Stimulated activated CD4-positive, alpha-beta T cell treated with anti-CD3 and anti-CD28 coated beads, TNF-alpha, amount 100 ng/mL, for 4 hours (primary cell): ENCODE results near the gene RDH8.
A peak's percentile ranks its signal among the peaks of the same experiment; 100 is the strongest.
"Not testable (repeated sequence)": the region's sequence is repeated elsewhere in the genome, so short reads cannot be mapped to it uniquely, and the experiment has no call there.

ENCODE experiments used
- DNase-seq, 3 experiments: peaks; one replicate each; pipeline ENCODE4 v3.0.0-alpha.2; 2020; ENCODE audit warnings: low read depth in 3 of 3

The RDH8 gene

DNA sequence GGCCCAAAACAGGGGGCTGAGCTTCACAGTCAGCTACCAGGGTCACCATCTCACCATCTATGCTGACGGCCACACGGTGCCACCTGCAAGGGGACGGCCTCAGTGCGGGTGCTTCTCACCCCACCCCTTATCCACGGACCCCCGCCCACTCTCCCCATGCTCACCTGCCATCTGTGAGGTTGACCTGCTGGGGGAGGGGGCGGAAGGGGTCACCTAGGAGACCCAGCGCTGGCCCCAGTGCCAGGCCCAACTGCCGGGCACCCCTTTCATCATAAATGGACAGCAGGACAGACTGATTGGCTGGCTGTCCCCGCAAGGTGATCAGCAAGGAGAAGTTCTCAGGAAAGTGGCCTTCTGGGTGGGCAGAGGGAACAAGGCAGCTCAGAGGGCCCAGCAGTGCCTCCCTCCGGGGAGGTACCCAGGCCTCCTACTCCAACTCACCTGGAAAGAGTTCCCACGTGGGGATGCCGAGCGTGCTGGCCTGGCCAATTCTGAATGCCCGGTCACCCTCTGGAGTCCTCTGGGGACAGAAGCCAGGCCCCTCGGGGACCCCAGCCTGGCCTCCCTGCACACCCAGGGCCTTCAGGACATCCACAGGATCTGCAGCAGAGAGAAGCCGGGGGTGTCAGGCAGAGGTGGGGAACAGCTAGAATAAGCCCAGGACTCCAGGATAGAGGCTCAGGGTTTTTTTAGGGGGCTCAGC, 7.5 kb upstream of the RDH8 start:
- no peak for DNase-seq

DNA sequence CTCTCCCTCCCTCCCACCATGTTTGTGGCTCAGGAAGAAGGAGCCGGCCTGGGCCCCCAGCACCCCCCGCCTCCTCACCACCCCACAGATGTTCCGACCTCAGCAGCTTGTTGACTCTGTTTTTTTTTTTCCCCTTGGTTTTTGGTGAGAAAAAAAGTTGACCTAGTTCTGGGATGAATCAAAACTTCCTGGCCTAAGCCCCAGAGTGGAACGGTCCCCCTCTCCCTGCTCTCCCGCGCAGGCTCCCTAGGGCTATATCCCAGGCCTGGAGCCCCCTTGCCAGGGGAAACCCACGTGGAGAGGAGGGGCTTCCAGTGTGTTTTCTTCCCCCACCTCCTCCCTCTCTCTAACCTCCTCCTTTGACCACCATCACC, 7.0 kb upstream of the RDH8 start:
- no peak for DNase-seq

DNA sequence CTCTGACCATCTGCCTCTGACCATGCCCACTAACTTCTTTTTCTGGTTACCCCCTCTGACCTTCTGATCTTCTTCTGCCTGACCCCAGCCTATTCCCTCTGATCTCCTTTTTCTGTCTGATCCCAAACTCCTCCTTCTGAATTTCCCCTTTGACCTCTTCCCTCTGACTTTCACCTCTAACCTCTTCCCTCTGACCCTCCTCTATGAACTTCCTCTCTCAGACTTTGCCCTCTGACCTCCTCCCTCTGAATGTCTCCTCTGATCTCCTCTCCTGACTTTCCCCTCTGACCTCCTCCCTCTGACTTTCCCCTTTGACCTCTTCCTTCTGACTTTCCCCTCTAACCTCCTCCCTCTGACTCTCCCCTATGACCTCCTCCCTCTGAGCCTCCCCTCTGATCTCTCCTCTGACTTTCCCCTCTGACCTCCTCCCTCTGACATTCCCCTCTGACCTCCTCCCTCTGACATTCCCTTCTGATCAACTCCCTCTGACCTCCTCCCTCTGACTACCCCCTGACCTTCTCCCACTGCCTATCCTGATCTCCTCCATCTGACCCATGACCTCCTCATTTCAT, 6.4 kb upstream of the RDH8 start:
- no peak for DNase-seq

DNA sequence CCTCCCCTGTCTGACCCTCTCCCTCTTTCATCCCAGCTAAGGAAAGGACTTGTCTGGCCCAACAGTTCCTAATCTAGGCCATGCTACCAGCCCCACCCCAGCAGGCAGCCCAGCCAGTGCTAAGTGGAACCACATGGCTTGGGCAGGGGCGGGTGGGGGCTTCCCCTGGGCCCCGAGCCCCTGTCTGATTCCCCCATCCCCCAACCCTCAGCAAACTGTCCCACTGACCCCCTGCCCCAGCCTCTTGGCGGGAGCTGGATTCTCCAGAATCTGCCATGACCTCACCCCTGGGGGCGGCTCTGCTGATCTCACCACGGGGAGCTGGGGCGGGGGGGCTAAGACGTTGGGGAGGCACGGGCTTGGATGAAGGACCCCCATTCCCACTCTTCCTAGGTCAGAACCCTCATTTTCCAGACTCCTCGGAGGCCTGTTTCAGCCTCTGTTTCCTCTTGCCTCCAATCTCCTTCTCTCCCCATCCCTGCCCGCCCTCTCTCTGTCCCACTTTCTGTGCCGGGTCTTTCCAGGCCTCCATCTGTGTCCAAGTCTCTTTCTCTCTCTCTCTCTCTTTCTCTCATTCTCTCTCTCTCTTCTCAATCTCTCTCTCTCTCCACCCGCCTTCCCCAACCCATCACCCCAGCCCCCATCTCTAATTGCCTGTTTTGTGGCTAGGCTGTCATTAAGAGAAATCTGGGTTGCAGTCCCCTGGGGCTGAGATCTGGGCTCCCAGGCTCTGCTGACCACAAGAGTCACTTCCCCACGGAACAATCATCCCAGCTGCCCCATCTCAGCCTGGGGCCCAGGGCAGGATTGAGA, 5.7 kb upstream of the RDH8 start:
- no peak for DNase-seq

DNA sequence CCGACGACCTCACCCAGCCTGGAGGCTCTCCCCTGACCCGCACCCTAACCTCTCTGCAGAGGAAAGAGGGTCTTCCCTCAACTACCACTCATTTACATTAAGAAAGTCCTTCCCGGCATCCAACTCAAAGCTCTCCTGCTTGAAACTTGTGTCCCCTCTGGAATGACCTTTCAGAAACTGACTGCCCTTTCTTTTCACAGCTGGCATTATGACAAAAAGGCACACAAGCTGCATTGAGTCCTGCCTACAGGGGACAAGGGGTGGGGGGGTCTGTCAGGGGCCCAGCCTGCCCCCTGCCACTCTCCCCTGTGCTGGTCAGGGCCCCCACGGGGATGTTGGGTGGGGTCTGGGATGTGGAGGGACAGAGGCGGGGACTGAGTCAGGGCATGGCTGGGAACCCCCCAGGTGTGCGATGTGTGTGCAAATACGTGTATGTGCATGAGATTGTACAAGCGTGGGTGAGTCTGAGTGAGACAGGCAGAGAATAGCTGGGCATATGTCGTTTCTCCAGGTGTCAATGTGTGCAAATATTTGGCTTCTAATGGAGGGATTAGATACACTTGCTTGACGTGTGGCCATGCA, 5.0 kb upstream of the RDH8 start:
- DNase-seq, result no peak

DNA sequence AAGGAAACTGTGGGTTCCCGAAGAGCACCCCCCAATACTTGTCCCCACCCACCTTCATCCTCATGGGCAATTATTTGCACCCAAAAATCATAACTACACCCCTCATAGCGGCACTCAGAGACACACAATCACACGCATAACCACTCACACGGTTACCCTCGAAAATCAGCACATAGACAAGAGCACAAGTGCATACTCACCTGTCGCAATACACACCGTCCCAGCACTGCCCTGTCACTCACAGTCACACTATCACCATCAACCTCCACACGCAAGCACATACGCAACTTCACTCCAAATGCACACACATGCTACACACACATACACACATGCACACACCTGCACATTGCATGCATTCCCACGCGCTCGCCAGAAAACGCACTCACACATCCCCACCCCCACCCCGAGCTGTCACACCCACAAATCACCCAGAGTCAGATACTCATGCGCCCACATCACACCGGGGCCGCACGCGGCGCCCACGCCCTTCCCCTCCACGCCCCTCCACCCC, 3.5 kb upstream of the RDH8 start:
- peak in 1 of 3 experiments; percentile 12 for DNase-seq

DNA sequence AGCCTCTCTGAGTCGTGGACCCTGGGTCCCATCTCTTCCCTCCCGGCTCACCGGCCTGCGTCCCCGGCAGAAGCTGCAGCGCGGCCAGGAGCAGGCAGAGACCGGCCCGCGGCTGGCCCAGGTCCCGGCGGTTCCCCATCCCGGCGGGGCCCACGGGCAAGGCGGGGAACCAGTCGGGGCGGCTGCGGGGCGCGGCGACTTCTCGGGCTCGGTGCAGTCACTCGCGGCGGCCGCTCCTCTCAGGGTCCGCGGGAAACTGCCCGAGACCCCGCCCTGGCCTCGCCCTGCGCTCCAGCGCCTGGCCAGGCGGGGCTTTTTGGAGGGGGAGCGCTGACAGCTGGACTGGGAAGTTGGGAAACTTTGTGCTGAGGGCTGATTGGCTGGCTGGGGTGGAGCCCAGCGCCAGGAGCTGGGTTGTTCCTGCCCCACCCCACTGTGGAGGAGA, 3.0 kb upstream of the RDH8 start, which contains the start of gene COL5A3:
Gene COL5A3 (minus strand): TSS at position 258 of the 445 bp plus-strand sequence. CDS start 119 bp downstream, at position 139.
- no peak for DNase-seq

DNA sequence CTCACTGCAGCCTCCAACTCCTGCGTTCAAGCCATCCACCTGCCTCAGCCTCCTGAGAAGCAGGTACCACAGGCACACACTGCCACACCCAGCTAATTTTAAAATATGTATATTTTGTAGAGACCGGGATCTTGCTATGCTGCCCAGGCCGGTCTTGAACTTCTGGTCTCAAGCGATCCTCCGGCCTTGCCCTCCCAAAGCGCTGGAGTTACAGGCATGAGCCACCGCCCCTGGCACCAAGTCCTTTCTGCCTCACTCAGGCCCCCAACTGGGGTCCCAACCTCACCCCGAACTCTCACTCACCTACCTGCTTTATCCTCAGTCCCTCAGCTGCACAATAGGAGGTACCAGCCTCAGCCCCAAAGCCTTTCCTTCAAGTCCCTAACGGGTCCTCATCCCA, 2.3 kb upstream of the RDH8 start:
- no peak for DNase-seq

DNA sequence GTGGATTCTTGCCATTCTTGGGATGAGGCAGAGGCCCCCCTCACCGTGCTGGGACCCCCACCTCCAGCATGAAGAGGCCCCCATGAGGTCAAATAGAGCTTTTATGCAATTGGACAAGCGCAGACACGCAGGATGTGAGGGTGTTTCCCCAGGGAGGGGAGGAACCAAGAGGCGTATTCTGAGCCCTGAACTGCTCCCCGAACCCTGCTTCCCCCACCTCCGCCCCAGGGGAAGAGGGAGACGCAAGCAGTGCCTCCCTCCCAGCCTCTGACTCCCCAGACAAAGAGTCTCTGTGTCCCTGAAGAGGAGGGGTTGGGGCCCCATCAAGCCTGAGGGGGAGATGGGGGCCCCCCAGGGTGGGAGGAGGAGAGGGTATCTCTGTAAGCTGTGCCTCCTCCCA, 1.3 kb upstream of the RDH8 start:
- DNase-seq, result no peak

DNA sequence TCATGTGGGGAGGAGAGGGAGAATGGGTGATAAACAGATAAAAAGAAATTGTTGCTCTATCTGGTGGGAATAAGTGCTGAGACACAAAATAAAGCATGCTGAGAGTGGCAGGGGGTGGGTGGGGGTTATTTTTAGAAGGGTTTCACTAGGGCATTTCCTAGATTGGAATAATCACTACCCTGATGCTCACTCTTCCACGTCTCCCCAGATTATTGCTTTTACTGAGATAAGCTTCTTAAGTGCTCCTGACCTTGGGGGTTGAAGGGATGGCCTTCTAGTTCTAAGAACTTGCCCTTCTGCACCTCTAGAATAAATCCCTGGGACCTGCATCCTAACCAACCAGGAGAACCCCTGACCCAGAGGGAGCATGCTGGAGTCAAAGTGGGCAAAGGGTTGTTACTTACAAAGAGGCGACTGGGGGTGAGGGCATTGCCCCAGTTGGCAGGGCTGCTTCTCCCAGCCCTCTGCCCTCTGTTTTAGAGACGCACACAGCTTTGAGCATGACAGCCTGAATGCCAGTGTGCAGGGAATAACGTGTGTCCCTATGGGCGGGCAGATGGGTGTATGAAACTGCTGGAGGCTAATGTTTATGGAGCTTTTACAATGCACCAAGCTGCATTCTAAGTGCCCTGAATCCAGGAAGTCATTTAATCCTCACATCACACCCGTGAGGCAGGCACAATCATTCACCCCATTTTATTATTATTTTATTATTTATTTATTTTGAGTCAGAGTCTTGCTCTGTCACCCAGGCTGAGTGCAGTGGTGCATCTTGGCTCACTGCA, 743 bp downstream of the RDH8 start:
- no peak for DNase-seq

DNA sequence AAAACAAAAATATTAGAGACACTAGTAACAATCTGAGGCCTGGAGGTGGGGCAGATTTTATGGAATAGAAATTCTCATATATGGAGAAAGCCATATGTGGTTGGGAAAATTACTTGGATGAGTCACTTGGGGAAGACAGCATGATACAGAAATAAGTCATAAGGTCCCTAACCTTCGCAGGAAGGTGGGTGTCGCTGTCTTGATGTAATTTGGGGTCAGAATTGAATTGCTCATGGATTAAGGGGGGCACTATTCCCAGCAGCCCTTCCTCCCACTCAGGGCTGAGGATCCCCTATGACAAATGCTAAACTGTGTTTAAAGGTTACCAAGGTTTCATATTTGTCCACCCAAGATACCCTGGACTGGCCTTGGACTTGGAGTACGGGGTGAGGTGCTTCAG, 5.0 kb downstream of the RDH8 start:
- DNase-seq, result no peak

DNA sequence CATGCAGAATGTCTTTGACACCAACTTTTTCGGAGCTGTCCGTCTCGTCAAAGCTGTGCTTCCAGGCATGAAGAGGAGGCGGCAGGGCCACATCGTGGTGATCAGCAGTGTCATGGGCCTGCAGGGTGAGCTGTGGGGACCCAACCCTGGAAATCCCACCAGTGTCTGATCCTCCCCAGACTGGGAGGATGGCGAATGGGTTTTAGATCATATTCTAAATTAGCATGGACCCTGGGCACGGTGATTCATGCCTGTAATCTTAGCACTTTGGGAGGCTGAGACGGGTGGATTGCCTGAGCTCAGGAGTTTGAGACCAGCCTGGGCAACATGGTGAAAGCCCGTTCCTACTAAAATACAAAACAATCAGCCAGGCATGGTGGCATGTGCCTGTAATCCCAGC, 5.5 kb downstream of the RDH8 start:
- DNase-seq, result no peak

DNA sequence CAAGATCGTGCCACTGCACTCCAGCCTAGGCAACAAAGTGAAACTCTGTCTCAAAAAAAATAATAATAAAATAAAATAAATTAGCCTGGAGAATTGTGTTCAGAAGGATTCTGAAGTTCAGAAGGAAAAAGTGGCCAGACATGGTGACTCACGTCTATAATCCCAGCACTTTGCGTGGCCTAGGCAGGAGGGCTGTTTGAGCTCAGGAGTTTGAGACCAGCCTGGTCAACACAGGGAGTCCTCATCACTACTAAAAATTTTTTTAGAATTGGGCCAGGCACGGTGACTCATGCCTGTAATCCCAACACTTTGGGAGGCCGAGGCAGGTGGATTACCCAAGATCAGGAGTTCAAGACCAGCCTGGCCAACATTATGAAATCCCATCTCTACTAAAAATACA, 6.0 kb downstream of the RDH8 start:
- DNase-seq, result no peak

DNA sequence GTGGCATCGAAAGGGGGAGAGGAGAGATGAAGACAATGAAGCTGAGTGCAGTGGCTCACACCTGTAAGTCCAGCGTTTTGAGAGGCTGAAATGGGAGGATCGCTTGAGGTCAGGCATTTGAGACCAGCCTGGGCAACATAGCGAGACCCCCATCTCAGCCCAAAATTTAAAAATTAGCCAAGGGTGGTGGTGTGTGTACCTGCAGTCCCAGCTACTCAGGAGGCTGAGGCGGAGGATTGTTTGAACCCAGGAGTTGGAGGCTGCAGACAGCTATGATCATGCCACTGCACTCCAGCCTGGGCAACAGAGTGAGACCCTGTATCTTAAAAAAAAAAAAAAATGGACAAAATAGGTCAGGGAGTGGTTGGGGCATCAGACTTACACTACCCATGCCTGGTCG, 7.6 kb downstream of the RDH8 start:
- no peak for DNase-seq

DNA sequence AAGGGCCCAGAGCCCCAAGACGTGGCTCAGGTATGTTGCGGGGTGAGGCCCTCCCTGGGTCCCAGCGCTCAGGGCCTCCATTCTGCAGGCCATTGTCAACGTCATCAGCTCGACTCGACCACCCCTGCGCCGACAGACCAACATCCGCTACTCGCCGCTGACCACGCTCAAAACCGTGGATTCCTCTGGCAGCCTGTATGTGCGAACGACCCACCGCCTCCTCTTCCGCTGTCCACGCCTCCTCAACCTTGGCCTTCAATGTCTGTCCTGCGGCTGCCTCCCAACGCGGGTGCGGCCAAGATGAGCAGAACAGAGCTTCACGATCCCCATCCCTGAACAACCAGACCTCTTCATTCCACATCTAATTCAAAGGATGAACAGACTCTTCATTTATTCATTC, 8.2 kb downstream of the RDH8 start:
- DNase-seq, result no peak

DNA sequence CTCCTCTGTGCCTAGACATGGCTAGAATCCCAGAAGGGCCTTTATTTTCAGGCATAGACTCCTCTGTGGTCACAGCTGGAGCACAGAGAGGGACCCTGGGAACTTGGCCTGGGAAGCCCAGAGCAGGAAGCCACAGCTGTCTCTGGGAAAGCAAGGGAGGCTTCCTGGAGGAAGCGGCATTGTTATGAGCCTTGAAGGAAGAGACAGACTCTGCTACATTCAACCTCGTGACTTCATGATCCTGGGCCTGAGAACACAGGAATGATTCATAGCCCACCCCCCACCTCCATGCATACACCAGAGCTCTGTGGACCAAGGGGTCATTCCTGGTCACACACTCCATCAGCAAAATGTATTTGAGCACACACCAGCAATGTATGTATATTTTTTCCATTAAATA, 8.6 kb downstream of the RDH8 start:
- no peak for DNase-seq

DNA sequence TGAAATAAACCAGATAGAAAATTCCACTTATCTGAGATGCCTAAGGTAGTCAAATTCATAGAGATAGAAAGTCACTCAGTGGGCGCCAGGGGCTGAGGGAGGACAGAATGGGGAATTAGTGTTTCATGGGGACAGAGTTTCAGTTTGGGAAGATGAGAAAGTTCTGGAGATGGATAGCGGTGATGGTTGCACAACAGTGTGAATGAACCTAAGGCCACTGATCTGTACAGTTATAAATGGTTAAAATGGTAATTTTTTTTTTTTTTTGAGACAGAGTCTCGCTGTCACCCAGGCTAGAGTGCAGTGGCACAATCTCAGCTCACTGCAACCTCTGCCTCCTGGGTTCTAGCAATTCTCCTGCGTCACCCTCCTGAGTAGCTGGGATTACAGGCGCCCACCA, 9.8 kb downstream of the RDH8 start:
- not testable (repeated sequence) for DNase-seq

DNA sequence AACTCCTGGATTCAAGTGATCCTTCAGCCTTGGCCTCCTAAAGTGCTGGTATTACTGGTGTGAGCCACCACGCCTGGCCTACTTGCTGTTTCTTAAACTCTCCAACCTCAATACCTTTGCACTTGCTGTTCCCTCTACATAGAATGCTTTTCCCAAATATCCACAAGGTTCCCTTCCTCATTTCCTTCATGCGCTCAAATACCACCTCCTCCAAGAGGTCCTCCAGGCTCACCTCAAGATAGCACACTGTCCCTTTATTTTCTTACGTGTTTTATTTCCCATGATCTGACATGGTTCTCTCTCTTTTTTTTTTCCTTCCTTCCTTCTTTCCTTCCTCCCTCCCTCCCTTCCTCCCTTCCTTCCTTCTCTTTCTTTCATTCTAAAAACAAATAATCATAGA, 13.5 kb downstream of the RDH8 start:
- DNase-seq, result no peak

DNA sequence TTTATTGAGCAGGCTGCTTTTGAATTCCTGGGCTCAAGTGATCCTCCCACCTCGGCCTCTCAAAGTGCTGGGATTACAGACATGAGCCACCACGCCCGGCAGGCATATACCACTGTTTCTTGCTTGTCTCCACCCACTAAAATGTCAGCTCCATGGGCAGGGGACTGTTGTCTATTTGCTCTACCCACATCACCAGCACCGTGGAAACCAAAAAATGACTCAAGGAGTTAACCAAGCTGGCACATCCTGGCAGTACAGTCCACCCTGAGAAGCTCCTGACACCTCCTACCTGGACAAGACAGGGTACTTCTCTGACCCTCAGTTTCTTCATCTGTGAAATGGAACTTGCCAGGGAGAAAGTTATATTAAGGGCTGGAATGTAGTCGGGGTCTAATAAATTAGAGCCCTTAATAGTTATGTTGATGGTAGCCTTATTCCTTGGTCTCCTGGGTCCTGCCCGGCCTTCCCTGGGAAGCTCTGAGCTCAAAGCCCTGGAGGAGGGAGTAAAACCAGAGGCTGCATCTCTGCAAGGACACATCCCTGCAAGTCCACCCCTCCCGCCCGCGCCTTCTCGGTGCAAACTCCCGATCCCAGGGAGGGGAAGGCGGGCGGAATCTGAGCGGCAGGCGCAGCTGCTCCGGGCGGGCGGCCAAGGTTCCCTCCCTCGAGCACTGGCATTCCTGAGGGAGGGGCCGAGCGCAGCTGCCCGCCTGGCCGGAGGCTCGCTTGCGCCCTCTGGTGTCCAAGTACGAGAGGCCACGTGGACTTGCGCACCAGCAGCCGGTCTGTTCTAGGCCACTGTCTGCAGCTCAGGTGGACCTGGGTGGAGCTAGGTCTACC, 14.1 kb downstream of the RDH8 start:
- peak; percentile 51 to 63 (median 54) for DNase-seq

DNA sequence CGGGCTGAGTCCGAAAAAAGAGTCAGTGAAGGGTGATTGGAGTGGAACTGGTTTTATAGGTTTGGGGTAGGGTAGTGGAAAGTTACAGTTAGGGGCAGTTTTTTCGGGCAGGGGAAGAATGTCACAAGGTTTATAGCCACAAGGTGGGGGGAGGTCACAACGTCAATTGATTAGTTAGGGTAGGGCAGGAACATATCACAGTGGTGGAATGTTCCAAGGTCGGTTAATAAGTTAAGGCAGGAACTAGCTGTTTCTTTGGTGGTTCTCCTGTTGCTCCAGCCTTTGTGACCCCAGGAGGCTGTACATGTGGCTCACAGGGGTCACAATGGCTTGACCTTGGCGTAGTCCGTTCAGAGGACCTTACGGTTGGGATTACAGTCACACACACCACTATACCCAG, 20.3 kb downstream of the RDH8 start:
- no peak for DNase-seq

DNA sequence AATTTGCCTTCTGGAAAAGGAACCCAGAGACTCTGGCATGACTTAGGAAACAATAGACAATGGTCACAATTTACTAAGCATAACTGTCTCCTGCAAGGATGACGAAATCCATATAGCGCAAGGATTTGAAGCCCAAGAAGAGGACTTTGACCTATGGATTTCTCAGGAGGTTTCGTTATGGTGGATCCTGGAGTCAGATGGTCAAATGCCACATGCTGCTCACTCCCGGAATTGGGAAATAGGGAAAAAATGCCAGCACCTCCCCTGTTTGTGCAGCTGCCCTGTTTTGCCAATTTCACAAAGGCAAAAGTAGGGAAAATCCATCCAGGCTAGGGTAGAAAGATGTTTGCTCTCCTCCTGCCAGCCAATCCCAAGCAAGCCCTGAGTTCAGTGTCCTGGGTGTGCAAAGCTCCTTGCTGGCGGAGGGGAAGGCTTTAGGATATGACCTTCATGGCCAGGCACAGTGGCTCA, 23.4 kb downstream of the RDH8 start:
- no peak for DNase-seq
